Motor neuron (in vitro differentiated cells): ENCODE measurements around the gene RBPMS2. TPM values are rescaled to one million over a fixed set of nuclear protein-coding genes. Genes with fewer than 3 reads are reported as not detected.
A peak's percentile ranks its signal among the peaks of the same experiment; 100 is the strongest.

Experiments used
- ATAC-seq, 8 experiments: fragments of 200-7000 bp; cut with Tn5 transposase; replicated peaks in 6 of 8; 2 replicates each; pipeline ENCODE4 v1.8.0; 2021; ENCODE audit warnings: mild to moderate bottlenecking in 8 of 8, moderate library complexity in 8 of 8
- H3K27ac ChIP-seq, 2 donors: fragments of 250-450 bp; sonication (Bioruptor Pico); 2 replicates each; pipeline ENCODE4 v1.9.0; 2021; ENCODE audit warnings: antibody characterized with exemption in 2 of 2, mild to moderate bottlenecking in 2 of 2, moderate library complexity in 1 of 2
- H3K4me1 ChIP-seq, 2 donors: fragments of 250-450 bp; sonication (Bioruptor Pico); replicated peaks in 1 of 2; 2 replicates each; pipeline ENCODE4 v1.6.1; 2021; ENCODE audit warnings: antibody characterized with exemption in 2 of 2, mild to moderate bottlenecking in 2 of 2, moderate library complexity in 1 of 2
- H3K4me3 ChIP-seq, 5 donors: fragments of 250-450 bp; sonication (Bioruptor Pico); 2 replicates each; pipeline ENCODE4 v1.9.0; 2021; ENCODE audit warnings: antibody characterized with exemption in 5 of 5, mild to moderate bottlenecking in 5 of 5, moderate library complexity in 4 of 5
- WGBS, 10 experiments: fragments of 450-650 bp; shearing (Covaris generic); methylation state at CpG; one replicate each; pipeline ENCODE4 v1.0.0; 2022; 5-methylcytosine and 5-hydroxymethylcytosine counted together
- in situ Hi-C, 9 experiments: fragments of 400-800 bp; cut with MboI; loops; one replicate each; pipeline ENCODE4 v1.15.0; 2021; ENCODE audit warnings: low sequenced_read_pairs in 9 of 9, low pct_unique_long_range_greater_than_20kb in 2 of 9; ENCODE audit not compliant: unreplicated experiment in 9 of 9
- total RNA-seq, 8 experiments: library from RNA; unstranded; fragments of 300-600 nt; gene quantifications; 2 replicates each; pipeline versions ENCODE4 v1.2.3 to v1.2.4, GENCODE V29; 2022

RBPMS2 gene
- total RNA-seq, 8 experiments from 2014 or later = 0.27 to 2.3 (median 0.89) TPM

GRCh38 chr15:64731012-64731804 lies 44.2 kb downstream of the RBPMS2 start:
- in situ Hi-C loops = loop anchor here in 2 of 9 experiments (5.0 to 25.0 kb wide), 3 partner anchors 76 to 181 kb away; partner anchors contain the start of gene ANKDD1A (in 1 of the 2)
- peak; percentile 75 to 88 (median 84) for ATAC-seq
- Histone ChIP-seq H3K4me3 (no peak overlapping the region), H3K4me1 (no peaks in the 10 kb centered on the region), H3K27ac (no peak overlapping the region)
- WGBS, 10 experiments = 0 to 50% (median 29%) methylated on average over 2 to 12 of the region's 16 CpGs; no CpG with 5 or more reads in 3 of the 10 experiments

GRCh38 chr15:64730151-64730550 lies 45.2 kb downstream of the RBPMS2 start:
- no peak overlapping the region for H3K27ac ChIP-seq
- no peaks in the 10 kb centered on the region for H3K4me1 ChIP-seq
- in situ Hi-C loops = loop anchor here in 2 of 9 experiments (5.0 to 25.0 kb wide), 3 partner anchors 77 to 182 kb away; partner anchors contain the start of gene ANKDD1A (in 1 of the 2)
- 33 to 100% (median 81%) methylated on average over 1 to 4 of the region's 5 CpGs; no CpG with 5 or more reads in 6 of the 10 experiments for WGBS, 10 experiments
- no peak for ATAC-seq
- H3K4me3 ChIP-seq = no peak overlapping the region

DNA sequence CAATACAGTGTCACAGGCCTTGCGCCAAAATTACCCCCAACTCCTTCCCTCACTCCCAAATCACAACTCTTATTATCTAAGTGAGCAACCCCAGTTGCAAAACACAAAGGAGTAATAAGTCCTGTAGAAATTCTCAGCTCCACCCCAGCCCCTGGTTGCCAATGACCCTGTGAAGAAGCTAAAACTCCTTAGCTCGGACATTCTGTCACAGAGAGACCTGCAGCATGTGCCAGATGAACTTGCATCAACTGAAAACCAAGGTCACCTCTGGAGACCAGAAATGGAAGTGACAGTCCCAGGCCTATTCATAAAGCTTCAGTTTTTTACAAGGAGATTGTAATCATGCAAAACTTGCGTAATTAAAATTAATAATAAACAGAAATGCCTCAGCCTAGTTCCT lies 55.2 kb downstream of the RBPMS2 start:
- Histone ChIP-seq H3K4me1 (peaks cover 0 to 2% of the 10 kb centered on the region in 2 donors), H3K27ac (no peak overlapping the region), H3K4me3 (no peak overlapping the region)
- ATAC-seq = no peak
- in situ Hi-C loops = no loop called here
- 64 to 100% (median 94%) methylated on average over 1 to 3 of the region's 3 CpGs; no CpG with 5 or more reads in 3 of the 10 experiments for WGBS, 10 experiments

DNA sequence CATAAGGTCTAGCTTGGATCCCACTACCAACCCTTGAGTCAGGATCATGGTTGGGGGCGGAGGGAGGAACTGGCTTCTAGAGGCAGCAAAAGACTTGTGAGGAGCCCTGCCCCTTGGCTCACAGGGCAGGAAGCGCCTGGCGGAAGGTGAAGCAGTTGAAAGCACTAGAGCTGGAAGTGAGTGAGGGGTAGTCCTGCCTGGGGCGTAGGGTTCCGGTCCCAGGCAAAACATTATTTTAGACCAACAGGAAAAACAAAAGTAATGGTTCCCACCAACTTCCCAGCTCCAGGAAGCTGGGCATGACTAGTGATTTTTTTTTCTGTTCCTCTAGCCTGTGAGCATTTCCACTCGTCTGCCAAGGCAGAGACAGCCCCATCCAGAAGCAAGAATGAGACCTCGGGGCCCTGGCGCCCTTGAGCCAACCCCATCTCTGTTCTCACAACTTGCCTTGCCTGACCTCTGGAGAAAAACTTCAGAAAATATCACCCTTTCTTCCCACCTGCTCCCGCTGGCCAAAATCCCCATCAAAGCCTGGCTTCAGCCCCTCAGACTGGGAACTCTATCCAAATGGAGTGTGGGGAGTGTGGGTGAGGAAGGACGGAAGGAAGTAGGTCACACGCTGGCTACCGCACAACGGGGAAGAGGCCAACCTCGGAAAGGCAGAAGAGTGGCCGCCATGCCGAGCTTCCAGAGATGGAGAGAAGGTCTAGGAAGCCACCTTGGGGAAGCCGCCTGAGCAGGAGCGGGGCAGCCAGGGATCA lies 57.5 kb downstream of the RBPMS2 start:
- ATAC-seq = no peak
- WGBS, 10 experiments = 60 to 100% (median 92%) methylated on average over 1 to 7 of the region's 18 CpGs; no CpG with 5 or more reads in 1 of the 10 experiments
- H3K27ac ChIP-seq = no peak overlapping the region
- in situ Hi-C loops = no loop called here
- no peak overlapping the region for H3K4me3 ChIP-seq
- H3K4me1 ChIP-seq = peaks cover 0 to 2% of the 10 kb centered on the region in 2 donors

- Histone ChIP-seq H3K4me1 (peaks cover 0 to 2% of the 10 kb centered on the region in 2 donors), H3K27ac (no peak overlapping the region), H3K4me3 (no peak overlapping the region)
- 17 to 100% (median 94%) methylated on average over 1 to 6 of the region's 7 CpGs; no CpG with 5 or more reads in 2 of the 10 experiments for WGBS, 10 experiments
- ATAC-seq = no peak
- in situ Hi-C loops = no loop called here
Measured at GRCh38 chr15:64717130-64717529, 58.3 kb downstream of the RBPMS2 start.

- WGBS, 10 experiments = 60 to 100% (median 90%) methylated on average over 1 to 2 of the region's 2 CpGs; no CpG with 5 or more reads in 4 of the 10 experiments
- ATAC-seq = no peak
- no peak overlapping the region for H3K27ac ChIP-seq
- peaks cover 0 to 2% of the 10 kb centered on the region in 2 donors for H3K4me1 ChIP-seq
- in situ Hi-C loops = no loop called here
- no peak overlapping the region for H3K4me3 ChIP-seq
Measured at GRCh38 chr15:64716452-64716851, 58.9 kb downstream of the RBPMS2 start.

DNA sequence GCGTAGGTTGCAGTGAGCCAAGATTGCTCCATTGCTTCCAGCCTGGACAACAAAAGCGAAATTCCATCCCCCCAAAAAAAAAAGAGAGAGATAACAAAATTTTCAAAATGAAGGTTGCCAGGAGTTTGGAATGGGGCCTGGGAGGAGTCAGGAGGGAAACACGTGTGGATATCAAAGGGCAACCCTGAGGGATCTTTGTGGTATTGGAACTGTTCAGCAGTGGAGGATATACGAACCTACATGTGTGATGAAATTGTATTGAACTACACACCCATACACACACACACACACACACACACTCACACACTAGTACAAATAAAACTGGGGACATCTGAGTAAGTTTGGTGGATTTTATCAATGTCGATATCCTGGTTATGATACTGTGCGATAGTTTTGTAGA lies 61.8 kb downstream of the RBPMS2 start:
- H3K27ac ChIP-seq = no peak overlapping the region
- no peak for ATAC-seq
- WGBS, 10 experiments = 0 to 100% (median 81%) methylated on average over 1 to 4 of the region's 6 CpGs; no CpG with 5 or more reads in 3 of the 10 experiments
- H3K4me3 ChIP-seq = no peak overlapping the region
- H3K4me1 ChIP-seq = no peaks in the 10 kb centered on the region
- in situ Hi-C loops = no loop called here

GRCh38 chr15:64712353-64712752 lies 63.0 kb downstream of the RBPMS2 start:
- ATAC-seq = no peak
- Histone ChIP-seq H3K27ac (no peak overlapping the region), H3K4me3 (no peak overlapping the region), H3K4me1 (no peaks in the 10 kb centered on the region)
- WGBS, 10 experiments = 0 to 100% (median 71%) methylated on average over 1 to 2 of the region's 2 CpGs; no CpG with 5 or more reads in 3 of the 10 experiments
- in situ Hi-C loops = no loop called here

DNA sequence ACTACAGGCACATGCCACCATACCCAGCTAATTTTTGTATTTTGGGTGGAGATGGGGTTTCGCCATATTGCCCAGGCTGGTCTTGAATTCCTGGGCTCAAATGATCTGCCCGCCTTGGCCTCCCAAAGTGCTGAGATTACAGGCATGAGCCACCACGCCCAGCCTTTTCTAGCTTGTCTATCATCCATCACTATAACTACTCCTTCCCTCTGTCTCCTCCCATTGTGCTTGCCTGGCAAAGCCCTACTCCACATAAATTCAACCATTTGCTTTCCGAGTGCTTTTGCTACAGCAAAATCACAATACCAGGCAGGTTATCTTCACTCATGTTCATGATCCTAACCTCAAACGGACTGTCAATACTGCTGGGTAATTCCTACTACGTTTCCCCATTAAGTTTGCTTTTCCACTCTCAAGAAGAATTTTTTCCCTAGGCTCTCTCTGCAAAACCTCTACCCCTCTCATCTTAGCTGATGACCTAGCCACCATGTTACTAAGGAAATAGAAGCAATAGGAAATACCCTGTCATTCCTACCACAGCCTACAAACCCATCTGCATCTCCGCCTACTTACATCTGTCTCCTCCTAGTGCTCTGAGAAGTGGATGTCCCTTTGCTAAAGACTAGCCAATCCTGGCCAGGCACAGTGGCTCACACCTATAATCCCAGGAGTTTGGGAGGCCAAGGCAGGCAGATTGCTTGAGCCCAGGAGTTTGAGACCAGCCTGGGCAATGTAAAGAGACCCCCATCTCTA lies 64.5 kb downstream of the RBPMS2 start:
- Histone ChIP-seq H3K27ac (no peak overlapping the region), H3K4me1 (no peaks in the 10 kb centered on the region), H3K4me3 (no peak overlapping the region)
- ATAC-seq = peak in 2 of 8 experiments; percentile 23 to 34
- WGBS, 10 experiments = 71 to 100% (median 79%) methylated on average over 2 to 6 of the region's 7 CpGs; no CpG with 5 or more reads in 2 of the 10 experiments
- in situ Hi-C loops = no loop called here

DNA sequence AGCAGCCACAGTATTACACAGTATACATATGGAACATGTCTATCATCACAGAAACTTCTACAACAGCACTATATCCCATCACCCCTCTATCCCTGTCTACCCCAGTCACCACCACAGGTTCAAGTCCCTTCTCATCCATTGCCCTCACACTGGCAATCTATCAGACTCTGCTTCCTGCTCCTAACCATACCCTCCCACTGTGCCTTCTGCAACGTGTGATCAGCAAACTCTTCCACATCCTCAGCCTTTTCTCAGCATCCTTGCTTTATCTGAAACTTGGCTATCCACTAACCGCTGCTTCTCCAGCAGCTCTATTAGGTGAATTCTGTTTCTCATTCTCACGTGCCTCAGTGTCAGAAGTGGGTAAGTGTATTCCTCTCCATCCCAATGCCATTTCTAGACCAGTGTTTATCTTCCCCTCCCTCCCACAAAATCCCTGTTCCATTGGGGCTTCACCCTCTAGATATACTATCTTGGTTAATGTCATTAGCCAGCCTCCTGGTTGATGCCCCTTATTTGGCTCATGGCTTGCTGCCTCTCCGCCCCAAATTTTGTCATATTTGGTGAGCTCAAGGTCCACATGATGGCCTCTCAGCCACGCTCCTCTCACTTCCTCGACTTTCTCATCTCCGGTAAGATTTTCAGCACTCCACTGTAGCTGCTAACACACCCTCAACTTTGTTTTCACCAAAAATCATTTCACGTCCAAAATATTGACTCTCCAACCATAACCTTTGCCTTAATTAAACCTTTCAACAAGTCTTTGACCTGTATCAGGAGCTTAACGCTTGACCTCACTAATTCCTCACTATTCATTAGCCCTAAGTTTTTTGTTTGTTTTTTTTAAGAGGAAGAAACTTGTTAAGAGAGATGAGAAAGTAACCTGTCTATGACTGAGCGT lies 69.1 kb downstream of the RBPMS2 start:
- H3K27ac ChIP-seq = no peak overlapping the region
- no peak overlapping the region for H3K4me3 ChIP-seq
- ATAC-seq = no peak
- peaks cover 15 to 18% of the 10 kb centered on the region in 2 donors for H3K4me1 ChIP-seq
- in situ Hi-C loops = no loop called here
- WGBS, 10 experiments = 64 to 100% (median 91%) methylated on average over 1 to 10 of the region's 10 CpGs; no CpG with 5 or more reads in 1 of the 10 experiments

DNA sequence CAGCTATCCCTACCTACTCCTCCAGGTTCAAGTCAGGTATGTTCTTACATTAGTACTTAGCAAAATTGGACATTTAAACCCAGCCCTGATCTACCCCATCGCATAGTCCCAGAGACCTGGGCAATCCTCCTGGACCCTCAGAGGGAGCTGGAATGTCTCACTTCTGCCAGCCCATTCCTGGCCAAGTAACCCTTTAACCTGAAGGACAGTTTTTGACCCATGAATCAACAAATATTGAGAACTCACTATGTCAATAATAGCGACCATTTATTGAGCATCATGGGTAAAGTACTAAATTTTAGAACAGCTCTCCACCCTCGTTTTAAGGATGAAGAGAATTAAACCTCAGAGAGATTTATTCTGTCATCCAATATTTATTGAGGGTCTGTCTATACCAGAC lies 70.4 kb downstream of the RBPMS2 start:
- H3K4me1 ChIP-seq = peaks cover 26 to 30% of the 10 kb centered on the region in 2 donors
- H3K4me3 ChIP-seq = no peak overlapping the region
- in situ Hi-C loops = no loop called here
- WGBS, 10 experiments = 30 to 100% (median 74%) methylated on average over 1 to 3 of the region's 3 CpGs; no CpG with 5 or more reads in 1 of the 10 experiments
- no peak for ATAC-seq
- H3K27ac ChIP-seq = no peak overlapping the region

- Histone ChIP-seq H3K4me3 (peak overlapping the region; percentile 50 to 67 (median 59)), H3K4me1 (peaks cover 39 to 44% of the 10 kb centered on the region in 2 donors), H3K27ac (peak overlapping the region; percentile 90 to 92)
- peak; percentile 1 to 45 (median 24) for ATAC-seq
- 33 to 64% (median 49%) methylated on average over 2 to 6 of the region's 7 CpGs; no CpG with 5 or more reads in 4 of the 10 experiments for WGBS, 10 experiments
- in situ Hi-C loops = no loop called here
Measured at GRCh38 chr15:64703632-64703959, 71.8 kb downstream of the RBPMS2 start.
